ENCODE measurements around the gene STOX1.
A peak's percentile ranks its signal among the peaks of the same experiment; 100 is the strongest.

DNA sequence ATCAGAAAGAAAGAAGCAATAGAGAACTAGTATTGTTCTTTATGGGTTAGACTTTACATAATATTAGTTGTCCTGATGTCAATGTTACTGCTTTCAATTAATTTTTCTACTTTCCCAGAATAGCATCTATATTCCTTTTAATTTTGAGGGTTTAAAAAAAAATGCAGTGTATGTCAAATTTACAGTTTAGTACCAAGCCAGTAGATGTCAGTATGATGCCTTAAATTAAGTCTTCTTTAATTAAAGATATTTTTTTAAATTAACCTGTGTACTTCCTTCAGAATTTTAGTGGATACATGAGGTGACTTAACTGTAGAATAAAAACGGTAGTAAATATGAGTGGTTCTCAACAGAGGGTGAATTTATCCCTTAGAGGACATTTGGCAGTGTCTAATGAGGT is 35.2 kb upstream of the STOX1 start:
- TF ChIP-seq, protein P1, sequence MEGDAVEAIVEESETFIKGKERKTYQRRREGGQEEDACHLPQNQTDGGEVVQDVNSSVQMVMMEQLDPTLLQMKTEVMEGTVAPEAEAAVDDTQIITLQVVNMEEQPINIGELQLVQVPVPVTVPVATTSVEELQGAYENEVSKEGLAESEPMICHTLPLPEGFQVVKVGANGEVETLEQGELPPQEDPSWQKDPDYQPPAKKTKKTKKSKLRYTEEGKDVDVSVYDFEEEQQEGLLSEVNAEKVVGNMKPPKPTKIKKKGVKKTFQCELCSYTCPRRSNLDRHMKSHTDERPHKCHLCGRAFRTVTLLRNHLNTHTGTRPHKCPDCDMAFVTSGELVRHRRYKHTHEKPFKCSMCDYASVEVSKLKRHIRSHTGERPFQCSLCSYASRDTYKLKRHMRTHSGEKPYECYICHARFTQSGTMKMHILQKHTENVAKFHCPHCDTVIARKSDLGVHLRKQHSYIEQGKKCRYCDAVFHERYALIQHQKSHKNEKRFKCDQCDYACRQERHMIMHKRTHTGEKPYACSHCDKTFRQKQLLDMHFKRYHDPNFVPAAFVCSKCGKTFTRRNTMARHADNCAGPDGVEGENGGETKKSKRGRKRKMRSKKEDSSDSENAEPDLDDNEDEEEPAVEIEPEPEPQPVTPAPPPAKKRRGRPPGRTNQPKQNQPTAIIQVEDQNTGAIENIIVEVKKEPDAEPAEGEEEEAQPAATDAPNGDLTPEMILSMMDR (conservative IDR thresholded peaks at IDR 0.05 in 1 of 2, IDR thresholded peaks at IDR 0.05 in 1 of 2; ENCODE audit: low read depth in 1 of 2, low read length in 2 of 2): peak in 1 of 2 donors; percentile 24
- no peak for TF ChIP-seq EZH2 (IDR thresholded peaks at IDR 0.05; ENCODE audit: low read length, missing control alignments)
